ENCODE results near the gene SNX6.
"Not testable (repeated sequence)": the region's sequence is repeated elsewhere in the genome, so short reads cannot be mapped to it uniquely, and the experiment has no call there.

SNX6 gene

GRCh38 chr14:34629657-34630529, at the start of gene SNX6:
TSS of gene SNX6 (minus strand) at chr14:34630148. CDS start at chr14:34630116, 32 bp downstream.
- peak within 1 kb of the TSS; percentile 92 for H3K4me3 ChIP-seq (ENCODE audit: low read depth, low read length)

DNA sequence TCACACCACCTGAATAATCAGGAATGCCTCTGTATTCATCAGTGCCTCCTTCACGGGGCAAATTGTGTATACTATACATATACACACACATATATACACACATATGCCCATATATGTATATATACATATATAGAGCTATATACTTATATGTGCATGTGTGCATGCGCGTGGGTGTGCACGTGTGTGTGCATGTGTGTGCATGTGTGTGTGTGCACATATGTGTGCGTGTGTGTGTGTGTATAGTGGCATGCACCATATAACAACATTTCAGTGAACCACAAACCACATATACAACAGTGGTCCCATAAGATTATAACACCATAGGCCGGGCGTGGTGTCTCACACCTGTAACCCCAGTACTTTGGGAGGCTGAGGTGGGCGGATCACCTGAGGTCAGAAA, 48.8 kb upstream of the SNX6 start:
- no peak overlapping the region for H3K4me3 ChIP-seq (ENCODE audit: low read depth, low read length)

GRCh38 chr14:34678306-34678705, 48.4 kb upstream of the SNX6 start:
- no peak overlapping the region for H3K4me3 ChIP-seq (ENCODE audit: low read depth, low read length)

GRCh38 chr14:34676516-34677211, 46.7 kb upstream of the SNX6 start:
- no peak overlapping the region for H3K4me3 ChIP-seq (ENCODE audit: low read depth, low read length)

DNA sequence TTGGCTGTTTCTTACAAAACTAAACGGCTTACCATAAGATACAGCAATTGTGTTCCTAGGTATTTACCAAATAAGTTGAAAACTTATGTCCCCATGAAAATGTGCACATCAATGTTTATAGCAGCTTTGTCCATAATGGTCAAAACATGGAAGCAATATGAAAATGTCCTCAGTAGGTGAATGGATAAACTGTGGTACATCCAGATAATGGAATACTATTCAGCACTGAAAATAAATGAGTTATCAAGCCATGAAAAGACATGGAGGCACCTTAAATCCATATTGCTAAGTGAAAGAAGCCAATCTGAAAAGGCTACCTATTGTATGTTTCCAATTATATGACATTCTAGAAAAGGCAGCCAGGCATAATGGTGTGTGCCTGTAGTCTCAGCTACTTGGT, 43.8 kb upstream of the SNX6 start:
- H3K4me3 ChIP-seq (ENCODE audit: low read depth, low read length), result no peak overlapping the region

DNA sequence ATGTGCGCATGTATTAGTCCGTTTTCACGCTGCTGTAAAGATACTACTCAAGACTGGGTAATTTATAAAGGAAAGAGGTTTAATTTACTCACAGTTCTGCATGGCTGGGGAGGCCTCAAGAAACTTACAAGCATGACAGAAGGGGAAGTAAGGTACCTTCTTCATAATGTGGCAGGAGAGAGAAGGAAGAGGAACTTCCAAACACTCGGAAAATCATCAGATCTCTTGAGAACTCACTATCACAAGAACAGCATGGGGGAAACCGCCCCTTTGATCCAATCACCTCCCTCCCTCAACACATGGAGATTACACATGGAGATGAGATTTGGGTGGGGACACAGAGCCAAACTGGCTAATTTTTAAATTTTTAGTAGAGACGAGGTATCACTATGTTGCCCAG, 41.8 kb upstream of the SNX6 start:
- H3K4me3 ChIP-seq (ENCODE audit: low read depth, low read length), result no peak overlapping the region

DNA sequence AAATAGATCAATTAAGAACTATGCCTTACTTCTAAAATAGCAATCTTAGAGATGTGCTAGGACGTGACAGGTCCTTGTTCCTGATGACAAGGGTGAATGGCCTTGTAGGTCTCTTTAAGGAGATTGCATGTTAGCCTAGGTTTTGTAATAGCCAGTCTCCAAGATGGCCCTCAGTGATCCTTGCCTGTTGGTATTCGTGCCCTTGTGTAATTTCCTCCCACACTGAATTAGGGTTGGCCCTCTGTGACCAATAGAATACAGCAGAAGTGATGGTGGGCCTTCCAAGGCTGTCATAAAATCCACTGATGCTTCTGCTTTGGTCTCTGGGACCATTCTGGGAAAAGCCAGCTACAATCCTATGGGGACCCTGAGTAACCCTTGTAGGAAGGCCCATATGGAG, 38.2 kb upstream of the SNX6 start:
- no peak overlapping the region for H3K4me3 ChIP-seq (ENCODE audit: low read depth, low read length)

DNA sequence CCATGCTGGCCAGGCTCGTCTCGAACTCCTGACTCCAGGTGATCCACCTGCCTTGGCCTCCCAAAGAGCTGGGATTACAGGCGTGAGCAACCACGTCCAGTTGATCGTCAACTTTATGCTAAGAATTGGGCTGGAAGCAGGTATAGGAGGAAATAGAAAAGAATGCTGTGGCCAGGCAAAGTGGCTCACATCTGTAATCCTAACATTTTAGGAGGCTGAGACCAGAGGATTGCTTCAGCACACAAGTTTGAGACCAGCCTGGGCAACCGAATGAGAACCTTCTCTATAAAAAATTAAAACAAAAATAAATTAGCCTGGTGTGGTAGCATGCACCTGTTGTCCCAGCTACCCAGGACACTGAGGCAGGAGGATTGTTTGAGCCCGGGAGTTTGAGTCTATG, 37.1 kb upstream of the SNX6 start:
- no peak overlapping the region for H3K4me3 ChIP-seq (ENCODE audit: low read depth, low read length)

GRCh38 chr14:34665785-34666435, 36.0 kb upstream of the SNX6 start:
- no peak overlapping the region for H3K4me3 ChIP-seq (ENCODE audit: low read depth, low read length)

- H3K4me3 ChIP-seq (ENCODE audit: low read depth, low read length), result no peak overlapping the region
These were observed 32.7 kb upstream of the SNX6 start for GRCh38 chr14:34662561-34663088.

DNA sequence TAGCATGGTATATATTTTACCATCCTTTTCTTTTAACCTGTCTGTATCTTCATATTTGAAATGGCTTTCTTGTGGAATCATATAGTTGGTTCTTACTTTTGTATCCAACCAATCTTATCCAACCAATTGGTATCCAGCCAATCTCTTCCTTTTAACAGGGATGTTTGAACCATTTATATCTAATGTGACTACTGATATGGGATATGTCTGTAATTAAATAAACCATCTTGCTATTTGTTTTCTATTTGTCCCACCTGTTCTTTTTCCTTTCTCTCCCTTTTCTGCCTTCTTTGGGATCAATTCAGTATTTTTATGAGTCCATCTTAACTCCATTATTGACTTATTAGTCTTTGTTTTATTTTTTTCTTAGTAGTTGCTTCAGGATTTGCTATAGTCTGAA, 30.8 kb upstream of the SNX6 start:
- H3K4me3 ChIP-seq (ENCODE audit: low read depth, low read length), result no peak overlapping the region

- H3K4me3 ChIP-seq (ENCODE audit: low read depth, low read length), result no peak overlapping the region
These were observed 26.0 kb upstream of the SNX6 start for GRCh38 chr14:34655959-34656358.

GRCh38 chr14:34653073-34653472, 23.1 kb upstream of the SNX6 start:
- not testable (repeated sequence) for H3K4me3 ChIP-seq (ENCODE audit: low read depth, low read length)

DNA sequence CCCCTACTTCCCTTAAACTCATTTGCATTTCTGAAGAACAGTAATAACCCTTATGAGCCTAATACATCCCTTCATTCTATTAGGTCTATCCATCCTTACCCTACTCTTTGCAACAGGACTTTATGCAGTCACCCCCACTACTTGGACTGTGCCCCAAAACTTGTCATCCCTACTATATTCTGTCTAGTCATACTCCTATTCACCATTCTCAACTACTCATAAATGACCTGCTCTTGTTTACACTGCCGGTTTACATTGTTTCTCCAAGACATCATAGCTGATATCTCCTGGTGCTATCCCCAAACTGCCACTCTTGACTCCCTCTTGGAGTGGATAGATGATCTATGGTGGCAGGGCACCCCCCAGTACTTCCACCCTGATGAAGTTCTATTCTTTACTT, 22.4 kb upstream of the SNX6 start:
- H3K4me3 ChIP-seq (ENCODE audit: low read depth, low read length), result not testable (repeated sequence)

- no peak overlapping the region for H3K4me3 ChIP-seq (ENCODE audit: low read depth, low read length)
These were observed 21.0 kb upstream of the SNX6 start for GRCh38 chr14:34650786-34651584.

GRCh38 chr14:34650006-34650405, 20.1 kb upstream of the SNX6 start:
- H3K4me3 ChIP-seq (ENCODE audit: low read depth, low read length), result not testable (repeated sequence)

- H3K4me3 ChIP-seq (ENCODE audit: low read depth, low read length), result no peak overlapping the region
These were observed 19.4 kb upstream of the SNX6 start for GRCh38 chr14:34649344-34649743.

GRCh38 chr14:34646570-34647255, 16.8 kb upstream of the SNX6 start:
- H3K4me3 ChIP-seq (ENCODE audit: low read depth, low read length), result no peak overlapping the region

DNA sequence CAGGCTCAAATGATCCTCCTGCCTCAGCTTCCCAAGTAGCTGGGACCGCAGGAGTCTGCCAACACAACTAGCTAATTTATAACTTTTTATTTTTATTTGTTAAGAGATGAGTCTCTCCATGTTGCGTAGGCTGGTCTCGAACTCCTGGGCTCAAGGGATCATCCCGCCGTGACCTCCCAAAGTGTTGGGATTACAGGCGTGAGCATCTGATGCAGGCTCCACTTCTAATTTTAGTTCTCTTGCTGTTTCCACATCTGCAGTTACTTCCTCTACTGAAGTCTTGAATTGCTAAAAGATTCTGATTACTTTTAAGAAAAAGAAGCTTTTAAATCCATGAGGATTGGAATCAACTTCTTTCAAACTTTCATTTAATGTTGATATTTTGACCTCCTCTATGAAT, 13.4 kb upstream of the SNX6 start:
- H3K4me3 ChIP-seq (ENCODE audit: low read depth, low read length), result no peak overlapping the region

GRCh38 chr14:34642595-34642994, 12.6 kb upstream of the SNX6 start:
- H3K4me3 ChIP-seq (ENCODE audit: low read depth, low read length), result no peak overlapping the region
